ENCODE measurements around the gene DUSP6.
"Not testable (repeated sequence)": the region's sequence is repeated elsewhere in the genome, so short reads cannot be mapped to it uniquely, and the experiment has no call there.

DUSP6 gene

GRCh38 chr12:89351489-89352241 is 636 bp downstream of the DUSP6 start:
- DNase-seq = peak in 1 of 3 donors; percentile 76

DNA sequence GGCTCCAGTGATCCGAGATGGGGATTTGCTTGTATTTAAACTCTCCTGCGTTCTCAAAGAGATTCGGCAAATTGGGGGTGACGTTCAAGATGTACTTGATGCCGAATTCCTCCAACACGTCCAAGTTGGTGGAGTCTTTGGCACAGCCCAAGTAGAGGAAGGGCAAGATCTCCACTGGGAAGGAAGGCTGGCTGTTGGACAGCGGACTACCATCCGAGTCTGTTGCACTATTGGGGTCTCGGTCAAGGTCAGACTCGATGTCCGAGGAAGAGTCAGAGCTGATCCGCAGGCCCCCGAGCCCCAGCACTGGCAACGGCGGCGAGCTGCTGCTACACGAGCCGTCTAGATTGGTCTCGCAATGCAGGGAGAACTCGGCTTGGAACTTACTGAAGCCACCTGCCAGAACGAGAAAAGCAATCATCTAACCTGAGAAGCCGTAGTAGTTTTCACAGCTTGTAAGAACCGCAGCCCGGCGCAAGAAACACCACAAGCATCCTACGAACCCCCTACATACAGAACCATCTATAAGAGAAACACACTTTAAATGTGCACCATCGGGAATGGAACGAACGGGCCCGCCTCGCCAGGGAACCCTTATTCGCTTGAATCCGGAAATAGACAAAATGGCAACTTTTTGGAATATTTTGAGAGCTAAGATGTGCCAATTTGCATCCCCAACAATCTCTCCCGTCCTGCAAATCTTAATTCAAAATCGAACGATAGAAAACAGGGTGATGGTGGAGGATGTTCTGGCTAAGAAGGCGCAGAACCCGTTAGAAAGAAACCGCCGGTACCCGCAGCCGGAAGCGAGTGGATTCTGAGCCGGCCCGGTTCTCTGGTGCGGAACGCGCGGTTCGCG is 1.4 kb downstream of the DUSP6 start:
- DNase-seq = peak; percentile 44 to 50 (median 44)

DNA sequence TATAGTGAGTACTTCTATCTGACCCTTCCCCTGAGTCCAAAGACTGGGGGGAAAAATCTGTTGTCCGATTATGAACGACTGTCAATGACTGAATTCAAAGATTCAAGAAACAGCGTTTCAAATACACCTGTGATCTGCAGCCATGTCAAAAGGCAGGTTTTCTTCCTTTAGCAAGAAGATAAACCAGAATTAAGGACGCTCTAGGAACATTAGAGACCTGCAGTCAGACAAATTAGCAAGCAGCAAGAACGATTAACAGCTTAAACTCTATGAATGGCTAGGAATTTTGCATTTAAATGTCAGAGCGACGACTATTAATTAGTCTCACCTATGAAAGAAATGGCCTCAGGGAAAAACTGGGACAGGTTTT is 2.1 kb downstream of the DUSP6 start:
- no peak for DNase-seq

DNA sequence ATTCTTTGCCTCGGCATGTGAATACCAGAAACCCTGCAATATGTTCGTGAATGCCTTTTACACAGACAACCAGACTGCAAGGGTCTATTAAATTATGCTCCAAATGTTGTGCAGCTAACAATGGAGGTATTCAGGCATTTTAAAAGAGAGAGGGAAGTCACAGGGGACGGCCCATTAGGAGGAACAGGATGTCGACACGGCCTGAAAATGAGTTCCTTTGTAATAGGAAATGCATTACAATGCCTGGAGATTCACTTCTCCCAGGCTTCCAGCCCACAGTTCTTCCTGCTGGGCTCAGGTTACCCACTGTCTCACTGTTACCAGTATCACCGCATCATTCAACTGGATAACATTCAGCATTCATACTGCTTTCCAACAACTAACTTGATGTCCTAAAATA is 2.5 kb downstream of the DUSP6 start:
- peak; percentile 81 to 86 (median 84) for DNase-seq

DNA sequence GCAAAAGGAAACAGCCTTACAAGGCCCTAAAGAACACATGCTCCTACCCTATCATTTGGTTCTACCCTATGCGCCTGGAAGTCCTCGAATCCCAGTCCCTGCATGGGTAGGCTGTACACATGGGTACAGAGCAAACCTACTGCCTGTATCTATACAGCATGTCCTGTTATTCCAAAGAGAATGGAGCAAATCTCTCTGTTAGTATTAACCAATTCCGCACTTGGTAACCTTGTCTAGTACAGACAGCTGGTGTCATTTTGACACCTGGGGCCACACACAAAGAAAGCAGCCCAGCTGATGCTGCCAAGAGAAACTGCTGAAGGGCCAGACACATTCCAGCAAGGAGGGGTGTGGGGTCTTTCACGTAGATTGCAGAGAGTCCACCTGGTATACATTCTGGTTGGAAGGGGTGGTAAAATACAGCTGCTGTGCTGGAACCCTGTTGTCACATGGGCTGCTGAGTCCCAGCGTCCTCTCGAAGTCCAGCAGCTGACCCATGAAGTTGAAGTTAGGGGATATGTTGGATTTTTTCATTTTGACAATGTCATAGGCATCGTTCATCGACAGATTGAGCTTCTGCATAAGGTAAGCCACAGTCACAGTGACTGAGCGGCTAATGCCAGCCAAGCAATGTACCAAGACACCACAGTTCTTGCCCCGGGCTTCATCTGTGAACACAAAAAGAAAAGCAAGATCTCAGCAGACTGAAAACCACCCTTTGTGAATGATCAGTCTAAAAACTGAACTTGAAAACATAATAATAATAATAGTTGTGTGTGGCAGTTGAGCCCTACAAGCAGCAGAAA is 3.2 kb downstream of the DUSP6 start:
- DNase-seq = peak; percentile 32 to 55 (median 42)

DNA sequence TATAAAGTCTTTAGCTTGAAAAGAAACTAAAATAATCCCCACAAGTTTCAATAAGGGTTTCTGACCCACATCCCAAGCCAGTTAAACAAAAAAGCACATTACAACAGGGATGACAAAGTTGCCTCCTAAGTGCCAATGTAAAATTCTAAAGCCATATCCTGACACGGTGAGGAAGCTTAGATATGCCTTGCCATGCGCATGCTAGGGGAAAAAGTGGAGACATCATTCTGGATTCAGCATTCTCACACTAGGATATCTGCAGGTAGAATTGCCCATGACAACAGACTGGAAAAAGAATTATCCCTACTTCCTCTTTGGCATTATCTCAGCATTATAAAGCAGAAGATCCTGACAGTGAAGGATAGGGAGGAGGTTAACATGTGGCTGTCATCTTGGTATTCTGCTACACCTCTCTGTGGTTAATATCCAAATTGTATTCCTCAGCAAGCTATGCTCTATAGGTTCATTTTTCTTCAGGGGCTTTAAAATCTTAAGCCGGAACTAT is 4.9 kb downstream of the DUSP6 start:
- peak; percentile 15 to 58 (median 56) for DNase-seq

GRCh38 chr12:89346741-89347324 is 5.5 kb downstream of the DUSP6 start:
- peak; percentile 72 to 89 (median 85) for DNase-seq

GRCh38 chr12:89345830-89346740 is 6.2 kb downstream of the DUSP6 start:
- DNase-seq = peak; percentile 89 to 97 (median 96)

DNA sequence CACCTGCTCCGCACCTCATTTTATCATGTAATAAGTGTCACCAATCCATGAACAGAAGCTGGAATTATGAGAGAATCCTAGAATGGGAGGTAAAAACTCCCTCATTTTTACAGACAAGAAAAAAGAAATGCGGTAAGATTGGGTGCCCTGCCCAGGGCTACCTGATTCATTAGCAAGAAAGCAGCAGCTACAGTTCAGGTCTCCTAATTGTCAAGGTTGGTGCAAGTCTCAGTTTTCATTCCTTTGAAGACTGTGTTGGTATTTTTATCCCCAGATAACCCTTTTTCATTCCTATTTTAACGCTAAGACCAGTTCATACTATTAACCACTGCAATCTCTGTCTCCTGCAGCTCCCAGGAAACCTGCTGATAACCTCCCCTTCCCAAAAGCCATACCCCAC is 6.9 kb downstream of the DUSP6 start:
- peak in 2 of 3 donors; percentile 9 to 36 for DNase-seq

- DNase-seq = peak in 2 of 3 donors; percentile 26 to 36
Observed at GRCh38 chr12:89344862-89345202, 7.5 kb downstream of the DUSP6 start.

GRCh38 chr12:89344043-89344861 is 8.0 kb downstream of the DUSP6 start:
- DNase-seq = peak in 1 of 3 donors; percentile 44

DNA sequence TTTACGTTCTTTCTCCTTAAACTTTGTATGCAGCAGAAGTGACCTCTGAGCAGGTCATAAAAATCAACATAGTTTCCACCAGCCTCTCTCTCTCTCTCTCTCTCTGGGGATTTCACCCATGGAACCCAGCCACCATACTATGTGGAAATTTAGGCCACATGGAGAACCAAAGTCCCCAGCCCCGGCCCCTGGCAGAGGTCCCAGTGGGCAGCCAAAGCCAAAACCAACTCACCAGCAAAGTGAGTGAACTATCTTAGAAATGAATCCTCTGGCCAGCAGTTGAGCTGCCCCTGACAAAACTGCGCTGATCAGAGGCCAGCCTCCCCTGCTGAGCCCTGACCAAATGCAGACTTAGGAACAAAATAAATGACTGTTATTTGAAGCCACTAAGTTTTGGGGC is 9.2 kb downstream of the DUSP6 start:
- no peak for DNase-seq

- DNase-seq = peak; percentile 45 to 84 (median 68)
Observed at GRCh38 chr12:89340861-89341260, 11.4 kb downstream of the DUSP6 start.

- no peak for DNase-seq
Observed at GRCh38 chr12:89339526-89339925, 12.8 kb downstream of the DUSP6 start.

DNA sequence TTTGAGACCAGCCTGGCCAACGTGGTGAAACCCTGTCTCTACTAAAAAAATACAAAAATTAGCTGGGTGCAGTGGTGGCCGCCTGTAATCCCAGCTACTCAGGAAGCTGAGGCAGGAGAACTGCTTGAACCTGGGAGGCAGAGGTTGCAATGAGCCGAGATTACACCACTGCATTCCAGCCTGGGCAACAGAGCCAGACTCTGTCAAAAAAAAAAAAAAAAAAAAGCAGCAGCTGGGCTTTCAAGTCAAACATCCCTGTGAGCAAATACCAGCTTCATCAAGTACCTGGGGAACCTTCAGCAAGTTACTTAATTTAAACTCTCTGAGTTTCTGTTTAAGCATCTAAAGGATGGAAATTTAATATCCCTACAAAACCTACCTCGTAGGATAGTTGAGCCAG is 15.2 kb downstream of the DUSP6 start:
- not testable (repeated sequence) for DNase-seq

DNA sequence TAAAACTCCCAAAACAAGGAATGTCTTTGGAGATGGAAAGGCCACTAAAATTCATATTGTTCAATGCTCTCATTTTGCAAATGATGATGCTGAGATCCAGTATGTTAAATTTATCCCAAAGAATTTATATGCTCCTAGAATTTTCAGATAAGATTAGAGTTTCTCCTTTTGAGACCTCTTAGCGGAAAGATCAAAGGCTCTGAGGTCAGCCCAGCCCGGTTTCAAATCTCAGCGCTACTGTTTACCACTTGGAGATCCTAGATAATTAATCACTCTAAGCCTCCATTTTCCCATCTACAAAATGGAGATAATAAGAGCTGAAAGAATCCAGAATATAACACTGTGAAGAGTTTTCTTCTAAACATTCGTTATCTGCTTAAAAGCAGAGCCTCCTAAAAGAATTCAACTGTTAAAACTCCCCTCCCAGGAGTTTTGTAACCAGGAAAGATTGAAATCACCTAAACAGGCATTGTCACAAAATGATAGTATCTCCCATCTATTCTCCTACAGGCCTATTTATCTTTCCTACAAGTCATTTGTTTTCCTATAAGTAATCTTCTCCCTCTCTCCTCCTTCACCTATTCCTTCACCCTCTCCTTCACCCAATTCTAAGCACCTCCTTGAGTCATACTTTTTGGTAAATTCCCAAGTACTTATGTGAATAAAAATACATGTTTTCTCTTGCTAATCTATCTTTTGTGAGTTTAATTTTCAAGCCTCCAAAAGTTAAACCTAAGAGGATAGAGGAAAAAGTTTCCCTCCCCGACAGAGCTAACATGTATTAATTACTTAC is 16.7 kb downstream of the DUSP6 start:
- no peak for DNase-seq

GRCh38 chr12:89334548-89335169 is 17.6 kb downstream of the DUSP6 start:
- DNase-seq = peak in 1 of 3 donors; percentile 34

GRCh38 chr12:89333564-89334252 is 18.6 kb downstream of the DUSP6 start:
- peak; percentile 90 to 97 (median 96) for DNase-seq

All from suppressor macrophage treated with lipopolysaccharide for 1 hour (primary cell).